Hematopoietic multipotent progenitor cell treated with erythropoietin and hydrocortisone succinate and interleukin-3 and kit ligand, for 8 days (in vitro differentiated cells): ENCODE results near the gene UBN2.
"Not testable (repeated sequence)": the region's sequence is repeated elsewhere in the genome, so short reads cannot be mapped to it uniquely, and the experiment has no call there.

Experiments used
- DNase-seq: peaks from one replicate; pipeline ENCODE4 v3.0.0-alpha.2; 2015

UBN2 gene

GRCh38 chr7:139230774-139231512, at the start of gene UBN2:
Gene UBN2, plus strand, starts transcription at chr7:139231237. Its CDS starts 248 bp downstream, at chr7:139231485.
- DNase-seq: peak; percentile 98

GRCh38 chr7:139181404-139181803, 49.6 kb upstream of the UBN2 start:
- DNase-seq: peak; percentile 60

- DNase-seq: no peak
Measured at GRCh38 chr7:139182363-139182762, 48.7 kb upstream of the UBN2 start.

GRCh38 chr7:139183251-139183650, 47.8 kb upstream of the UBN2 start:
- DNase-seq: peak; percentile 67

GRCh38 chr7:139183878-139184338, 47.1 kb upstream of the UBN2 start:
- DNase-seq: peak; percentile 100

- DNase-seq: peak; percentile 29
Measured at GRCh38 chr7:139186146-139186545, 44.9 kb upstream of the UBN2 start.

- DNase-seq: no peak
Measured at GRCh38 chr7:139189357-139189756, 41.7 kb upstream of the UBN2 start.

GRCh38 chr7:139192014-139192706, 38.9 kb upstream of the UBN2 start:
- DNase-seq: peak; percentile 26

GRCh38 chr7:139200382-139200781, 30.7 kb upstream of the UBN2 start:
- no peak for DNase-seq

- DNase-seq: no peak
Measured at GRCh38 chr7:139203992-139204391, 27.0 kb upstream of the UBN2 start.

GRCh38 chr7:139205843-139206242, 25.2 kb upstream of the UBN2 start:
- DNase-seq: no peak

- DNase-seq: no peak
Measured at GRCh38 chr7:139212133-139212532, 18.9 kb upstream of the UBN2 start.

- DNase-seq: not testable (repeated sequence)
Measured at GRCh38 chr7:139213489-139213888, 17.5 kb upstream of the UBN2 start.

- DNase-seq: no peak
Measured at GRCh38 chr7:139218173-139218572, 12.9 kb upstream of the UBN2 start.

GRCh38 chr7:139224219-139224618, 6.8 kb upstream of the UBN2 start:
- peak; percentile 86 for DNase-seq

- DNase-seq: not testable (repeated sequence)
Measured at GRCh38 chr7:139224836-139225235, 6.2 kb upstream of the UBN2 start.

GRCh38 chr7:139225286-139226157, 5.5 kb upstream of the UBN2 start:
- not testable (repeated sequence) for DNase-seq

GRCh38 chr7:139226158-139226515, 4.9 kb upstream of the UBN2 start:
- DNase-seq: not testable (repeated sequence)

GRCh38 chr7:139226988-139227488, 4.0 kb upstream of the UBN2 start:
- DNase-seq: not testable (repeated sequence)

GRCh38 chr7:139230023-139230422, 1.0 kb upstream of the UBN2 start:
- no peak for DNase-seq

GRCh38 chr7:139230484-139230773, 608 bp upstream of the UBN2 start:
- no peak for DNase-seq

- DNase-seq: peak; percentile 22
Measured at GRCh38 chr7:139231513-139232376, 708 bp downstream of the UBN2 start.
